GM19372 (cell line): ENCODE data around the gene CPEB4.

ENCODE experiments used
- ATAC-seq: cut with Tn5 transposase; IDR thresholded peaks from one replicate; pipeline ENCODE4 v1.9.1; 2021; ENCODE audit warnings: mild to moderate bottlenecking, low read depth, moderate library complexity; ENCODE audit not compliant: unreplicated experiment

The CPEB4 gene

GRCh38 chr5:173887610-173888472, at the start of gene CPEB4:
TSS of gene CPEB4 (plus strand) at chr5:173888349. CDS start at chr5:173889734, 1,385 bp downstream.
- ATAC-seq = peak; percentile 87

DNA sequence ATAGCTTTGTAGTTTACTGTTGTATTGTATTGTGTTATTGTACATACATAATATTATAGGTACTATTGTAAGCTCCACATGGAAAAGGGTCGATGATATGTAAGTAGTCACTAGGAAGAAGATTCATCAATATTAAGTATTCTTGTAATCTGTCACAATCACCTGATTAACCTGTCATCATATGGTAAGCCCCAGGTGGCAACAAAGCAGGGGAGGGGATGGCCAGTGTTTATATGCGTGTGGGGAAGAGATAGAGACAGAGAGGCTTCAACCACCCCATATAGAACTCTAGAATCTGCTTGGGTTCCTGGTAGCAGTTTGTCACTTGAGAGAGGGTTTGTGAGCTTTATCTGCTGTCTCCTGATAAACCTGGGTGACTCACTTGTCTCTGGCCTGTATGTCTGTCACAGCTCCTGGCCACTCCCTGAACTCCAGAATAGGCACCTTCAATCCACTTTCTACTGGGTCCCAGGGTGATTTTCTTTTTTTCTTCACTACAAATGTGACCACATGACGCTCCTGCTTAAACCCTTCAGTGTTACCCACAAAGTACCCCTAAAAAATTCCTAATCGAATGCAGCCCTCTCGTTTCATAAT, 48.9 kb upstream of the CPEB4 start:
- ATAC-seq = no peak

DNA sequence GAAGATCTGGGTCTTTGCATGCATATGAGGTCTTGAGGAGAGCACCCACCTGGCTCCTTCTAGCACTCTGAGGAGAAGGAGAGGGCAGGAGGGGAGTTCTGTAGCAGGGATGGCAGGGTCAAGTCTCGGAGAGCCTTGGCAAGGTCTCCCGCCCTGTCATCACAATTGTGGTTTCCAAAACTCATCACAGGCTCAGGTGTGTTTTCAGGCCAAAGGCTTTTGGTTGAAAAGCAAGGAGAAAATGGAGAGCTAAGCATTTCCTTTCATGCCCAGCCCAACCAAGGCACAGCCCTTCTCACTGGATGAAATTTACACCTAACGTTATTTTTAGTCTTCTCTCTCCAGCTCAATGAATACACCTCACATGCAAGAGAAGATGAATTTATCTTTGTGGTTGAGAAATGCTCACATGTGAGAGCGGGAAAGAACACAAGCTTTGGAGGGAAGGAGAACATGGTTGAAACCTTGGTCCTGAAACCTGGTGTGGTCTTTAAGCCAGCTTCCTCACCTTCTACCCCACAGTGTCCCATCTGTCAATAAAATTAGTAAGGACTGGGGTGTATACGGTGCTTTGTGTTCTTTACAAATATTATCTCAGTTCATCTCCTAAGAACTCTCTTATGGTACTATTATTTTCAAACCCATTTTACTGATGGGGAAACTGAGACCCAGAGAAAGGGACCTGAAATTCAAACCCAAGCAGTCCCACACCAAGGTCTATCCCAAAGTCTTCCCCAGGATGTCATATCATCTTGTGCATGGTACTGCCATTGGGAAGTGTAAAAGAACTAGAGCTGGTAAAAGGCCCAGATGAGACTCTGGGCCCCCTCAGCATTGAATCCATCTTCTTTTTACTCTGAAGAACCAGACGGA, 47.8 kb upstream of the CPEB4 start:
- no peak for ATAC-seq

DNA sequence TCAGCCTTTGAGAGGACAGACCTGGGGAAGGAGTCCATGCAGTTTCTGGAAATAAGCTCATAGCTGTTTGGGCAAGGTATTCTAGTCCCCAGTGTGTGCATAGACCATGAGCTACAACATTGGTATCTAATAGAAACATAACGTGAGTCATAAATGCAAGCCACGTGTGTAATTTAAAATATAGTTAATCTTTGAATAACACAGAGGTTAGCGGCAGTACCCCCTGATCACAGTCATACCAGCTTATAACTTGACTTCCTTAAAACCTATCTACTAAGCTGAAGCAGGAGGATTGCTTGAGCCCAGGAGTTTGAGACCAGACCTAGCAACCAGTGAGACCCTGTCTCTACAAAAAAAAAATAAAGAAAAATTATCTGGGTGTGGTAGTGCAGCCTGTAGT, 46.4 kb upstream of the CPEB4 start:
- no peak for ATAC-seq

GRCh38 chr5:173843794-173844193, 44.4 kb upstream of the CPEB4 start:
- ATAC-seq = no peak

DNA sequence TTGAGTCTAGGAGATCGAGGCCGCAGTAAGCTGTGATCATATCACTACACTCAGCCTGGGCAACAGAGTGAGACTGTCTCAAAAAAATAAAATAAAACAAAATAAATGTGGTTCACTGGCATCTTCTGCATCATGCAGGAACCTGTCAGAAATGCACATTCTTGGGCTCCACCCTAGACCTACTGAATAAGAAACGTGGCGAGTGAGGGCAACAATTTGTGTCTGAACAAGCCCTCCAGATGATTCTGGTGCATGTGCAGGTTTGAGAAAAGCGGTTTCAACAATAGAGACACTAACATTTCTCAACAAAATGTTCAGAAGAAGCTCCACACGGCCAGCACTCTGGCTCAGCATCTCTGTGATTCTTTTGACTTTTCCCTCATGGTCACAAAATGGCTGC, 42.8 kb upstream of the CPEB4 start:
- no peak for ATAC-seq

GRCh38 chr5:173846929-173847501, 41.1 kb upstream of the CPEB4 start:
- ATAC-seq = no peak

GRCh38 chr5:173848986-173849596, 39.1 kb upstream of the CPEB4 start:
- ATAC-seq = no peak

GRCh38 chr5:173849908-173850307, 38.2 kb upstream of the CPEB4 start:
- no peak for ATAC-seq

DNA sequence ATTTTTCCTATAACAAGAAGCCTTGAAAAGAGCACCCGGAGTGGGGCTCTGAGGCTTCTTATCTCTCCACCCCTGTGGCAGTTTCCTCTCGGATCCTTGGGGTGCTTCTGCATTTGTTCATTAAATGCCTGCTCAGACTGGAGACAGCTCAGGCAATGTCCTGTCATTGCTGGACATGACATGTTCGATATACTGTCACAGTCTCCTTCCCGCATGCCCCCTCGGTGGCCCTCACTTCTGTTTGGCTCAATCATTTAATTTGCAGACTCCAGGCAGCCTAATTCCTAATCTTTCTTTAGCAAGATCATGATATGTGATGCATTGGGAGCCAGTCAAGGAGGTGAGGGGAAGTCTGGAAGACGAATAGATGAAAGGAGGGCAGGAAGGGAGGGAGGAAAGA, 37.5 kb upstream of the CPEB4 start:
- no peak for ATAC-seq

GRCh38 chr5:173851595-173852243, 36.4 kb upstream of the CPEB4 start:
- ATAC-seq = no peak

GRCh38 chr5:173852790-173853359, 35.3 kb upstream of the CPEB4 start:
- ATAC-seq = no peak

- ATAC-seq = no peak
These were observed 34.6 kb upstream of the CPEB4 start for GRCh38 chr5:173853370-173854131.

DNA sequence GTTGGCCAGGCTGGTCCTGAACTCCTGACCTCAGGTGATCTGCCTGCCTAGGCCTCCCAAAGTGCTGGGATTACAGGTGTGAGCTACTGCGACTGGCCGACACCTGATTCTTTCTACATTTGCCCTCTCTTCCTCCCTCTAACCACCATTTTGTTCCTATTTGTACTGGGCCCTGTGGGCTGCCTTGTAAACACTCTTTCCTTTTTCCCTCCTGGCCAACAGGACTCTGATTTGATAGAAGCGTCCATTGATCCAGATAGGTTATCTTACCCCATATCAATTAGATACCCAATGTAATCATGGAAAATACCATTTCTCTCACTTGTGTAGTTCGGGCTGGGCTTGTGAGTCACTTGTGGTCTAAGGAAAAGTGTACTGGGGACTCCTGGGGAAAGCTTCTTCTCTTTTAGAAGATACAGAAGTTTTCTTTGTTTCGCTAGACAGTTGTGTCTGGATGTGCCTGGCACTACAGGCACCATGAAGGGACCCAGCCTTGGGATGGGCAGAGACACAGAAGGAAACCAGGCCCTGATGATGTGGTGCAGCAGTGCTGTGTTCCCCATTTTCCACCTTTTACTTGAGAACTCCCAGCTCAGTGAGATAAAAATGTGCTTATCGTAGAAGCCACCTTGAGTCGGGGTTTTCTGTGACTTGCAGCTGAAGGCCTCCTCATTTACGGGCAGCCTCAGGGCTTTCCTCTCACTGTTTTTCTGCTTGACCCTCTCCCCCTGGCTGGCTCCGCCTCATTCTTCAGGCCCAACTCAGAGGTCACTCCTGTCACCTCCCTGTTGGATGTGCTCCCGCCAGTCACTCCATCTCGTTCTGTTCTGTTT, 32.8 kb upstream of the CPEB4 start:
- ATAC-seq = no peak

DNA sequence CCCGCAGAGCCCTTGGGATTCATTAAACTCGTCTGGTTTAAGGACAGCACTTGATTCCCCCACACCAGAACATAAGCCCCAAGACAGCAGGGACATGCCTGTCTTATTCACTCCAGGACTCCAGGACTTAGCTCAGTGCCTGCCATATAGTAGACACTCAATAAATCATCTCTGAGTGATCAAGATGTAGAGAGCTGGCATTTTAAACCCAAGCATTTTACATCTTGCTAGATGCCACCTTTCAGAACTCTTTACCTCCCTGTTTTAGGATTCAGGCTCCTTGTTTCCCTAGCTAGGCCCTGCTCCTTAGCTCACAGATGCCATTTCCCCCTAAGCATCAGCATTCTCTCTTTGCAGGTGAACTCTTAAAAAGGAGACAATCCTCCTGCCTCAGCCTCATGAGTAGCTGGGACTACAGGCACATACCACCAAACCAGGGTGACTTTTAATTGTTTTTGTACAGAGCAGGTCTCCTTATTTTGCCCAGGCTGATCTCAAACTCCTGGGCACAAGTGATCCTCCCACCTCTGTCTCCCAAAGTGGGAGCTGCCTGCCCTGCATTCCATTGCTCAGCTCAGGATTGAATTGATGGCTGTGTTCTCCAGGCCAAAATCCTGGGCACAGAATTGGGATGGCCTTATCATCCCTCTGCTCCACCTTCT, 32.0 kb upstream of the CPEB4 start:
- ATAC-seq = no peak

- no peak for ATAC-seq
These were observed 30.9 kb upstream of the CPEB4 start for GRCh38 chr5:173857234-173857633.

DNA sequence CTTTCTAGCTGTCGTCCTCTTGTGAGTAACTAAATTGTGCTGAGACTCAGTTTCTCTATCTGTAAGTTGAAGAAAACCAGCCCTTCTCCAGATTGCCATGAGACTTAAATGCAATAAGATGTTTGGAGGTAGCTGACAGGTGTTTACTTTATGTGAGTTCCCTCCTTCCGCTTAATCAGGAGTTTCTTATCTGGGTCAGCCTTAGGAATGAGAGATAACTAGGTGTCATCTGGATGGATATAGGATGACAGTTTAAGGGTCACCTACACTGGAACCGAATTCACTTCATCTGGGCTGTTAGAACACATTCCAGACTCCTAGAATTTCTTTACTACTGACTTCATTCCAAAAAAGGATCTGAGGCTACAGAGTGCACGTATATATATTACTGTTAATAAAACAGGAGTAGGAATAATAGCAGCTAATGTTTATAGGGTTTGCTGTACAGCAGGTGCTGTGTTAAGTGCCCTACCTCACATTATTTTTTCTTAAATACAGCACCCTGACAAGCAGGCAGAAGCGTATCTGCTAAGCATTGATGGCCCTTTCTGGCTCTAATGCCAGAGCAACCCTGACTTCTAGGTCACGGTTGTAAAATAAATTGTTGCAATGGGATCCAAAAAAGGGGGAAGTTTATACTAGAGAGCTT, 30.0 kb upstream of the CPEB4 start:
- ATAC-seq = no peak
